Mammary epithelial cell (primary cell): ENCODE results near the gene C1orf35.

ENCODE experiments used
- CTCF ChIP-seq, 2 donors: IDR thresholded peaks in 1 of 2; conservative IDR thresholded peaks in 1 of 2; 2 replicates each; pipeline ENCODE4 v1.5.1; 2011 to 2012; ENCODE audit warnings: inconsistent platforms in 2 of 2, low read length in 2 of 2, mild to moderate bottlenecking in 2 of 2, control low read depth in 1 of 2, low read depth in 1 of 2; ENCODE audit not compliant: insufficient read depth in 1 of 2; ENCODE audit errors: extremely low read depth in 1 of 2
- EZH2 ChIP-seq: IDR thresholded peaks from 2 replicates; pipeline ENCODE4 v1.6.1; 2012; ENCODE audit warnings: low read length, inconsistent platforms, borderline replicate concordance

- TF ChIP-seq CTCF (conservative IDR thresholded peaks at IDR 0.05 in 1 of 2, IDR thresholded peaks at IDR 0.05 in 1 of 2; ENCODE audit: extremely low read depth in 1 of 2, insufficient read depth in 1 of 2, low read depth in 1 of 2, low read length in 2 of 2), result no peak
- no peak for TF ChIP-seq EZH2
These were observed 5.6 kb upstream of the C1orf35 start for GRCh38 chr1:228108742-228109072.
